ENCODE results near the gene NAGLU. TPM values are rescaled to one million over a fixed set of nuclear protein-coding genes. Genes with fewer than 3 reads are reported as not detected.
"Not testable (repeated sequence)": the region's sequence is repeated elsewhere in the genome, so short reads cannot be mapped to it uniquely, and the experiment has no call there.

NAGLU gene
- total RNA-seq, 1 donor from 2014 or later: 10.6 TPM

GRCh38 chr17:42543190-42544079 is 7.4 kb downstream of the NAGLU start:
- no peak for FAIRE-seq

GRCh38 chr17:42544874-42545283 is 8.8 kb downstream of the NAGLU start:
- FAIRE-seq (no peak), DNase-seq (ENCODE audit: low spot score in 2 of 2) (no peak)

More at GRCh38 chr17:42543190-42544079, 7.4 kb downstream of the NAGLU start:
- DNase-seq (ENCODE audit: low spot score in 2 of 2): no peak

GRCh38 chr17:42545755-42546505 is 9.9 kb downstream of the NAGLU start:
- not testable (repeated sequence) for FAIRE-seq

GRCh38 chr17:42547001-42547461 is 11.0 kb downstream of the NAGLU start:
- DNase-seq (ENCODE audit: low spot score in 2 of 2) (no peak), FAIRE-seq (no peak)

More at GRCh38 chr17:42545755-42546505, 9.9 kb downstream of the NAGLU start:
- not testable (repeated sequence) for DNase-seq (ENCODE audit: low spot score in 2 of 2)

GRCh38 chr17:42547698-42548069 is 11.6 kb downstream of the NAGLU start:
- DNase-seq (ENCODE audit: low spot score in 2 of 2) (no peak), FAIRE-seq (no peak)

- DNase-seq (ENCODE audit: low spot score in 2 of 2) (no peak), FAIRE-seq (no peak)
These were observed 12.2 kb downstream of the NAGLU start for GRCh38 chr17:42548070-42548837.

GRCh38 chr17:42548993-42549755 is 13.1 kb downstream of the NAGLU start:
- FAIRE-seq: no peak
- no peak for DNase-seq (ENCODE audit: low spot score in 2 of 2)

- FAIRE-seq; DNase-seq (ENCODE audit: low spot score in 2 of 2): not testable (repeated sequence)
These were observed 16.7 kb downstream of the NAGLU start, which contains the start of gene HSD17B1 for GRCh38 chr17:42552736-42553135. Gene HSD17B1, plus strand, starts transcription at chr17:42552923. Its CDS starts 11 bp downstream, at chr17:42552934.

GRCh38 chr17:42553161-42553818 is 17.2 kb downstream of the NAGLU start:
- no peak for DNase-seq (ENCODE audit: low spot score in 2 of 2)
- no peak for FAIRE-seq

GRCh38 chr17:42553866-42554249 is 17.8 kb downstream of the NAGLU start:
- FAIRE-seq (no peak), DNase-seq (ENCODE audit: low spot score in 2 of 2) (no peak)

- DNase-seq (ENCODE audit: low spot score in 2 of 2): peak; percentile 89 to 92
- FAIRE-seq: no peak
These were observed 18.4 kb downstream of the NAGLU start for GRCh38 chr17:42554250-42555121.

GRCh38 chr17:42555122-42555622 is 19.1 kb downstream of the NAGLU start:
- DNase-seq (ENCODE audit: low spot score in 2 of 2) (no peak), FAIRE-seq (no peak)

GRCh38 chr17:42555961-42556617 is 20.0 kb downstream of the NAGLU start:
- DNase-seq (ENCODE audit: low spot score in 2 of 2); FAIRE-seq: not testable (repeated sequence)

- no peak for DNase-seq (ENCODE audit: low spot score in 2 of 2)
- no peak for FAIRE-seq
These were observed 23.0 kb downstream of the NAGLU start for GRCh38 chr17:42559075-42559474.

GRCh38 chr17:42560246-42560645 is 24.2 kb downstream of the NAGLU start:
- FAIRE-seq (no peak), DNase-seq (ENCODE audit: low spot score in 2 of 2) (no peak)

- peak; percentile 94 to 99 for DNase-seq (ENCODE audit: low spot score in 2 of 2)
- FAIRE-seq: no peak
These were observed 25.9 kb downstream of the NAGLU start, which contains the start of gene COASY for GRCh38 chr17:42561897-42562387. Gene COASY, plus strand, starts transcription at chr17:42562148. Its CDS starts 475 bp downstream, at chr17:42562623.

All from frontal cortex (tissue), 4 donors.